Measurements from ENCODE around the gene FAM78A.

DNA sequence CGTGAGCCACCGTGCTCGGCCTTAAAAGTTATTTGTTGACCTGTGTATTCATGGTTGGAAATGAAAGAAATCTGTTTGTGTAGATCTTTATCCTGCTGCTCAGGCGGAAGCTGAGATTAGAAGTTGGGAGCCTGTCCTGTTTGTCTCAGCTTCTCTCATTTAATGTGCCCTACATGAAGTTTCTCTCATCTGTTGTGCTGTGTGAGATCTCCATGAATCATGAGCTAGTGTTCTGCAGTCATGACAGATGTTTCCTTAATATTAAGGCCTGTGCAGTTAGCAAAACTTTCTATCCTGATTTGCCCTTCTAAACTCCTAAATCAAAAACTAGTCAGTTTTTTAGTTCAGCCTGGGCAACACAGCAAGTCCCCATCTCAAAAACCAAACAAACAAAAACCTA, 59.5 kb downstream of the FAM78A start:
- TF ChIP-seq, protein P1, sequence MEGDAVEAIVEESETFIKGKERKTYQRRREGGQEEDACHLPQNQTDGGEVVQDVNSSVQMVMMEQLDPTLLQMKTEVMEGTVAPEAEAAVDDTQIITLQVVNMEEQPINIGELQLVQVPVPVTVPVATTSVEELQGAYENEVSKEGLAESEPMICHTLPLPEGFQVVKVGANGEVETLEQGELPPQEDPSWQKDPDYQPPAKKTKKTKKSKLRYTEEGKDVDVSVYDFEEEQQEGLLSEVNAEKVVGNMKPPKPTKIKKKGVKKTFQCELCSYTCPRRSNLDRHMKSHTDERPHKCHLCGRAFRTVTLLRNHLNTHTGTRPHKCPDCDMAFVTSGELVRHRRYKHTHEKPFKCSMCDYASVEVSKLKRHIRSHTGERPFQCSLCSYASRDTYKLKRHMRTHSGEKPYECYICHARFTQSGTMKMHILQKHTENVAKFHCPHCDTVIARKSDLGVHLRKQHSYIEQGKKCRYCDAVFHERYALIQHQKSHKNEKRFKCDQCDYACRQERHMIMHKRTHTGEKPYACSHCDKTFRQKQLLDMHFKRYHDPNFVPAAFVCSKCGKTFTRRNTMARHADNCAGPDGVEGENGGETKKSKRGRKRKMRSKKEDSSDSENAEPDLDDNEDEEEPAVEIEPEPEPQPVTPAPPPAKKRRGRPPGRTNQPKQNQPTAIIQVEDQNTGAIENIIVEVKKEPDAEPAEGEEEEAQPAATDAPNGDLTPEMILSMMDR (IDR thresholded peaks at IDR 0.05), result no peak
- TF ChIP-seq POLR2A (IDR thresholded peaks at IDR 0.05), result no peak
